MCF 10A (cell line): ENCODE measurements around the gene CNIH1. TPM values are rescaled to one million over a fixed set of nuclear protein-coding genes. Genes with fewer than 3 reads are reported as not detected.
"Not testable (repeated sequence)": the region's sequence is repeated elsewhere in the genome, so short reads cannot be mapped to it uniquely, and the experiment has no call there.

ENCODE experiments used
- BruUV-seq: library from RNA; stranded (reverse); fragments of 400-500 nt; replicated peaks from 2 replicates; lab custom pipeline; 2021; lab: Mats Ljungman, UMichigan
- CTCF ChIA-PET: fragments of 300-600 bp; sonication (Branson Sonifier 250); formaldehyde crosslinking; extraction: SDS; loops from one replicate; lab custom pipeline; 2021; ENCODE audit warnings: antibody characterized with exemption, inconsistent platforms; lab: Yijun Ruan, JAX
- POLR2A ChIA-PET: fragments of 300-600, 350-650 bp; sonication (Branson Sonifier 250); formaldehyde crosslinking; extraction: SDS; loops from one replicate; lab custom pipeline; 2020; ENCODE audit warnings: antibody characterized with exemption, inconsistent platforms; lab: Yijun Ruan, JAX
- DNase-seq: peaks from one replicate; pipeline ENCODE4 v3.0.0-alpha.2; 2018; ENCODE audit not compliant: unreplicated experiment
- H3K27ac Mint-ChIP-seq: one replicate; pipeline ENCODE4 v1.8.0; 2022; ENCODE audit warnings: mild to moderate bottlenecking, low read depth, mixed read lengths; ENCODE audit not compliant: unreplicated experiment
- H3K27me3 Mint-ChIP-seq: one replicate; pipeline ENCODE4 v1.8.0; 2022; ENCODE audit warnings: mixed read lengths; ENCODE audit not compliant: insufficient read depth, unreplicated experiment
- H3K36me3 Mint-ChIP-seq: one replicate; pipeline ENCODE4 v1.8.0; 2022; ENCODE audit warnings: mild to moderate bottlenecking, moderate library complexity, mixed read lengths; ENCODE audit not compliant: insufficient read depth, unreplicated experiment
- H3K4me1 Mint-ChIP-seq: one replicate; pipeline ENCODE4 v1.8.0; 2022; ENCODE audit warnings: mixed read lengths; ENCODE audit not compliant: insufficient read depth, unreplicated experiment
- H3K4me3 Mint-ChIP-seq: one replicate; pipeline ENCODE4 v1.8.0; 2022; ENCODE audit warnings: mild to moderate bottlenecking, moderate library complexity, mixed read lengths; ENCODE audit not compliant: unreplicated experiment
- H3K9me3 Mint-ChIP-seq: one replicate; pipeline ENCODE4 v1.8.0; 2022; ENCODE audit warnings: mixed read lengths; ENCODE audit not compliant: unreplicated experiment
- intact Hi-C: fragments of 100-400 bp; cut with micrococcal nuclease; formaldehyde crosslinking; loops from 2 replicates; pipeline ENCODE4 v1.14.1; 2022
- total RNA-seq: library from RNA; stranded (reverse); gene quantifications from 2 replicates; pipeline ENCODE4 v1.2.3, GENCODE V29; 2022
- TF ChIP-seq, protein P1 (sequence below): fragments of 200-600 bp; IDR thresholded peaks from one replicate; pipeline ENCODE4 v1.8.0; 2022; ENCODE audit warnings: antibody characterized with exemption, mild to moderate bottlenecking; ENCODE audit not compliant: unreplicated experiment

Gene CNIH1
- total RNA-seq, 1 experiment from 2014 or later, result 228 TPM

DNA sequence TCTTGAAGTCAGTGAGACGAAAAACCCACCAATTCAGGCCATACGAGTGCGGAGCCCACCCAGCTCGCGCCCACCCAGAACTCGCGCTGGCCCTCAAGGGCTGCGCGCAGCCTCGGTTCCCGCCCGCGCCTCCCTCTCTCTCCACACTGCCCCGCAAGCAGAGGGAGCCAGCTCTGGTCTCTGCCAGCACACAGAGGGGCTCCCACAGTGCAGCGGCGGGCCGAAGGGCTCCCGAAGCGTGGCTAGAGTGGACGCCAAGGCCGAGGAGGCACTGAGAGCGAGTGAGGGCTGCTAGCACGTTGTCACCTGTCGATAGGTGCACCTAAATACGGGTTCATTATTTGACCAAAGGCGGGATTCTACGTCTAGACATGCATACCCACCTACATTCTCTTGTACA, 46.6 kb downstream of the CNIH1 start:
- TF ChIP-seq, protein P1, sequence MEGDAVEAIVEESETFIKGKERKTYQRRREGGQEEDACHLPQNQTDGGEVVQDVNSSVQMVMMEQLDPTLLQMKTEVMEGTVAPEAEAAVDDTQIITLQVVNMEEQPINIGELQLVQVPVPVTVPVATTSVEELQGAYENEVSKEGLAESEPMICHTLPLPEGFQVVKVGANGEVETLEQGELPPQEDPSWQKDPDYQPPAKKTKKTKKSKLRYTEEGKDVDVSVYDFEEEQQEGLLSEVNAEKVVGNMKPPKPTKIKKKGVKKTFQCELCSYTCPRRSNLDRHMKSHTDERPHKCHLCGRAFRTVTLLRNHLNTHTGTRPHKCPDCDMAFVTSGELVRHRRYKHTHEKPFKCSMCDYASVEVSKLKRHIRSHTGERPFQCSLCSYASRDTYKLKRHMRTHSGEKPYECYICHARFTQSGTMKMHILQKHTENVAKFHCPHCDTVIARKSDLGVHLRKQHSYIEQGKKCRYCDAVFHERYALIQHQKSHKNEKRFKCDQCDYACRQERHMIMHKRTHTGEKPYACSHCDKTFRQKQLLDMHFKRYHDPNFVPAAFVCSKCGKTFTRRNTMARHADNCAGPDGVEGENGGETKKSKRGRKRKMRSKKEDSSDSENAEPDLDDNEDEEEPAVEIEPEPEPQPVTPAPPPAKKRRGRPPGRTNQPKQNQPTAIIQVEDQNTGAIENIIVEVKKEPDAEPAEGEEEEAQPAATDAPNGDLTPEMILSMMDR, result no peak
- no peaks in the 10 kb centered on the region for H3K27me3 Mint-ChIP-seq
- CTCF ChIA-PET, result interaction anchor here (0.7 to 2.1 kb wide), 3 partner anchors 9 to 1752 kb away, joined by 3 to 4 read pairs (median 4); no protein-coding TSS in a partner anchor
- DNase-seq, result no peak
- H3K4me3 Mint-ChIP-seq, result no peak overlapping the region
- no peaks in the 10 kb centered on the region for H3K9me3 Mint-ChIP-seq
- H3K4me1 Mint-ChIP-seq, result peaks cover 16% of the 10 kb centered on the region
- intact Hi-C loops, result no loop called here
- no peak overlapping the region for H3K27ac Mint-ChIP-seq
- POLR2A ChIA-PET, result interaction anchor here (0.9 kb wide), 1 partner anchor 1010 kb away, joined by 3 read pairs; no protein-coding TSS in a partner anchor
- BruUV-seq, result no TSS peak
- H3K36me3 Mint-ChIP-seq, result peaks cover 16% of the 10 kb centered on the region

DNA sequence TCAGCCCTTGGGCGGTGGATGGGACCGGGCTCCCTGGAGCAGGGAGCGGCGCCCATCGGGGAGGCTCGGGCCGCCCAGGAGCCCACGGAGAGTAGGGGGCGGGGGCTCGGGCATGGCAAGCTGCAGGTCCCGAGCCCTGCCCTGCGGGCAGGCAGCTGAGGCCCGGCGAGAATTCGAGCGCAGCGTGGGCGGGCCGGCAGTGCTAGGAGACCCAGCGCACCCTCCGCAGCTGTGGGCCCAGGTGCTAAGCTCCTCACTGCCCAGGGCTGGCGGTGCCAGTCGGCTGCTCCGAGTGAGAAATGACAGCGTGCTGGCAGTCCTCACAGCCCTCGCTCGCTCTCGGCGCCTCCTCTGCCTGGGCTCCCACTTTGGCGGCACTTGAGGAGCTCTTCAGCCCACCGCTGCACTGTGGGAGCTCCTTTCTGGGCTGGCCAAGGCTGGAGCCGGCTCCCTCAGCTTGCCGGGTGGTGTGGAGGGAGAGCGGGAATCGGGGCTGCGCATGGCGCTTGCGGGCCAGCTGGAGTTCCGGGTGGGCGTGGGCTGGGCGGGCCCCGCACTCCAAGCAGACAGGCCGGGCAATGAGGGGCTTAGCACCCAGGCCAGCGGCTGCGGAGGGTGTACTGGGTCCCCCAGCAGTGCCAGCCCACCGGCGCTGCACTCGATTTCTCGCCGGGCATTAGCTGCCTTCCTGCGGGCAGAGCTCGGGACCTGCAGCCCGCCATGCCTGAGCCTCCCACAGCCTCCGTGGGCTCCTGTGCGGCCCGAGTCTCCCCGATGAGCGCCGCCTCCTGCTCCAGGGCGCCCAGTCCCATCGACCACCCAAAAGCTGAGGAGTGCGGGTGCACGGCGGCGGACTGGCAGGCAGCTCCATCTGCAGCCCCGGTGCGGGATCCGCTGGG, 47.9 kb downstream of the CNIH1 start:
- POLR2A ChIA-PET, DNase-seq, H3K4me1 Mint-ChIP-seq, BruUV-seq, intact Hi-C loops, H3K4me3 Mint-ChIP-seq, H3K27ac Mint-ChIP-seq, H3K9me3 Mint-ChIP-seq: not testable (repeated sequence)
- peaks cover 16% of the 10 kb centered on the region for H3K36me3 Mint-ChIP-seq
- peaks cover 12% of the 10 kb centered on the region for H3K27me3 Mint-ChIP-seq
- CTCF ChIA-PET, result interaction anchor here (0.7 to 0.9 kb wide), 3 partner anchors 54 to 962 kb away, joined by 3 read pairs; no protein-coding TSS in a partner anchor

DNA sequence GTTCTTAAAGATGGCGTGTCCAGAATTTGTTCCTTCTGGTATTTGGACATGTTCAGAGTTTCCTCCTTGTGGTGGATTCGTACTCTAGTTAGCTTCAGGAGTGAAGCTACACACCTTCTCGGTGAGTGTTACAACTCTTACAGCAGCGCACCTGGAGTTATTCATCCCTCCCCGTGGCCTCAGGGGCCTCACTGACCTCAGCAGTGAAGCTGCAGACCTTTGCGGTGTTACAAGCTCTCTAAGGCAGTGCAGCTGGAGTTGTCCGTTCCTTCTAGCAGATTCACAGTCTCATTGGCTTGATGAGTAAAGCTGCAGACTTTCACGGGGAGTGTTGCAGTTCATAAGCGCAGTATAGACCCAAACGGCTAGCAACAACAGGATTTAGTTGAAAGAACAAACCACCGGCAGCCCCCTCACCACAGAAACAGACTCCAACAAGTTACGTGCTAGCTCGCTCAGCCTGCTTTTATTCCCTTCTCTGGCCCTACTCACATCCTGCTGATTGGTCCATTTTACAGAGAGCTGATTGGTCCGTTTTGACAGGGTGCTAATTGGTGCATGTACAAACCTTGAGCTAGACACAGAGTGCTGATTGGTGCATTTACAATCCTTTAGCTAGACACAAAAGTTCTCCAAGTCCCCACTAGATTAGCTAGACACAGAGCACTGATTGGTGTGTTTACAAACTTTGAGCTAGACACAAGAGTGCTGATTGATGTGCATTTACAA, 48.9 kb downstream of the CNIH1 start:
- ChIA-PET CTCF (interaction anchor here (0.7 to 0.9 kb wide), 2 partner anchors 857 to 961 kb away, joined by 3 read pairs; no protein-coding TSS in a partner anchor), POLR2A (no interaction called here)
- peaks cover 16% of the 10 kb centered on the region for H3K36me3 Mint-ChIP-seq
- intact Hi-C loops, result no loop called here
- no peaks in the 10 kb centered on the region for H3K4me1 Mint-ChIP-seq
- DNase-seq, result no peak
- H3K27ac Mint-ChIP-seq, result no peak overlapping the region
- no peak overlapping the region for H3K4me3 Mint-ChIP-seq
- peaks cover 22% of the 10 kb centered on the region for H3K27me3 Mint-ChIP-seq
- TF ChIP-seq, protein P1, result no peak
- no peaks in the 10 kb centered on the region for H3K9me3 Mint-ChIP-seq
- BruUV-seq, result no TSS peak

- peaks cover 31% of the 10 kb centered on the region for H3K27me3 Mint-ChIP-seq
- TF ChIP-seq, protein P1, result no peak
- no peak for DNase-seq
- no peak overlapping the region for H3K4me3 Mint-ChIP-seq
- BruUV-seq, result no TSS peak
- no peaks in the 10 kb centered on the region for H3K9me3 Mint-ChIP-seq
- intact Hi-C loops, result no loop called here
- H3K36me3 Mint-ChIP-seq, result peaks cover 6% of the 10 kb centered on the region
- no peak overlapping the region for H3K27ac Mint-ChIP-seq
- H3K4me1 Mint-ChIP-seq, result no peaks in the 10 kb centered on the region
- ChIA-PET POLR2A (interaction anchor here (0.5 to 0.6 kb wide), 2 partner anchors 9 to 930 kb away, joined by 3 read pairs; partner anchors contain the start of gene CDKN3), CTCF (interaction anchor here (2.2 kb wide), 1 partner anchor 9 kb away, joined by 9 read pairs; the partner anchor contains the start of gene CDKN3)
Measured at GRCh38 chr14:54387328-54387727, 53.8 kb downstream of the CNIH1 start.
